Mucosa of rectum (tissue), 2 donors: ENCODE data around the gene FANCL.
"Not testable (repeated sequence)": the region's sequence is repeated elsewhere in the genome, so short reads cannot be mapped to it uniquely, and the experiment has no call there.

Source experiments
- H3K27ac ChIP-seq, 2 donors: one replicate each; pipeline ENCODE4 v1.7.0; 2013; ENCODE audit warnings: inconsistent platforms in 2 of 2, low read depth in 2 of 2, low read length in 2 of 2
- H3K27me3 ChIP-seq, 2 donors: one replicate each; pipeline ENCODE4 v1.7.0; 2013; ENCODE audit warnings: low read length in 2 of 2; ENCODE audit not compliant: control insufficient read depth in 2 of 2, insufficient read depth in 2 of 2
- H3K36me3 ChIP-seq, 2 donors: one replicate each; pipeline ENCODE4 v1.7.0; 2013; ENCODE audit warnings: low read length in 2 of 2; ENCODE audit not compliant: control insufficient read depth in 2 of 2, insufficient read depth in 2 of 2
- H3K4me1 ChIP-seq, 2 donors: one replicate each; pipeline ENCODE4 v1.7.0; 2013; ENCODE audit warnings: low read length in 2 of 2, mild to moderate bottlenecking in 1 of 2; ENCODE audit not compliant: control insufficient read depth in 2 of 2, insufficient read depth in 2 of 2
- H3K4me3 ChIP-seq, 2 donors: one replicate each; pipeline ENCODE4 v1.7.0; 2013; ENCODE audit warnings: low read length in 2 of 2
- H3K9ac ChIP-seq, 2 donors: one replicate each; pipeline ENCODE4 v1.7.0; 2013; ENCODE audit warnings: low read length in 2 of 2, low read depth in 1 of 2, mild to moderate bottlenecking in 1 of 2
- H3K9me3 ChIP-seq, 2 donors: one replicate each; pipeline ENCODE4 v1.7.0; 2013; ENCODE audit warnings: low read length in 2 of 2; ENCODE audit not compliant: control insufficient read depth in 2 of 2
- donor health status: healthy.
- donor health status: Normal muscosa, but diverticular disease.

Gene FANCL

DNA sequence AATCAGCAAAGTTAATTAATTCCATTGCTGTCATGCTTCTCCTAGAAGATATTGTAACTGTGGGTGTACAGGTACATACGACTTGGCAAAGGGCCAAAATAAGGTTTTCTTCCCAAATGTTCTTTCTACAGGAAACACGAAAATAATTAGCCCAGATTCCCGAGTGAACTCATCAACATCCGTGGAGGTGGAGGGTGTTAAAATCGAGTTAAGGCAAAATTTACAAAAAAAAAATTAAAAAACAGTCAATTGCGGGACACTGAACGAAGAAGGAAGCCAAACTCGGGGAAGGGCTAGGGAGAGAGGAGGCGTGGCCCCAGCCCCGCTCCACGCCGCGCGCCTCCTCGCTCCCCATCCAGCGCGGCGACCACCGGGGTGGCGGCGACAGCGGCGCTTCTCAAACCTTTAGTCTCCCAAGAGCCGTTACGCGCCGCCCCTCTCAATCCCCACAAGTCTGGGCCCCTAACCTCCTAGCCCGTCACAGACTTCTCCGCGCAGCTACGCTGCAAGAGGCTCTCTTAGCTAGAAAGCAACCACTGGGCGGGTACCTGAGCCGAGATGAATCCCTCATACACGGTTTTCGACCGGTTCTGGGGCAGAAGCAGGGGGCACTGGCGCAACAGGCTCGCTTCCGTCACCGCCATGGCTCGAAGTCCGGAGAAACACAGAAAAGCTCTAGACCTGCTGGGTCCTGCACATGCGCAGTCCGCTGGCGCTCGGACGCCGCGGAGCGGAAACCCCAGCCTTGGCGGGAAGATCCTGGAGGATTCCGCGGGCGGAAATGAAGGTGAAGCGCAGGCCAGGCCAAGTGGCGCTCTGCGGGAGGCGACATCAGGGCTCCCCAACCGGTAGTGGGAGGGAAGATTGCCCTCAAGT lies at the start of gene FANCL:
FANCL (minus strand) TSS at position 656 of the 876 bp plus-strand sequence; CDS start at position 644, 12 bp downstream.
- Histone ChIP-seq H3K36me3 (no peaks in the 10 kb centered on the region), H3K27me3 (no peaks in the 10 kb centered on the region), H3K27ac (peak within 1 kb of the TSS; percentile 74 to 82), H3K9ac (peak within 1 kb of the TSS; percentile 84 to 94), H3K9me3 (no peaks in the 10 kb centered on the region), H3K4me3 (peak within 1 kb of the TSS; percentile 93 to 95), H3K4me1 (peaks cover 3 to 5% of the 10 kb centered on the region in 2 donors)

DNA sequence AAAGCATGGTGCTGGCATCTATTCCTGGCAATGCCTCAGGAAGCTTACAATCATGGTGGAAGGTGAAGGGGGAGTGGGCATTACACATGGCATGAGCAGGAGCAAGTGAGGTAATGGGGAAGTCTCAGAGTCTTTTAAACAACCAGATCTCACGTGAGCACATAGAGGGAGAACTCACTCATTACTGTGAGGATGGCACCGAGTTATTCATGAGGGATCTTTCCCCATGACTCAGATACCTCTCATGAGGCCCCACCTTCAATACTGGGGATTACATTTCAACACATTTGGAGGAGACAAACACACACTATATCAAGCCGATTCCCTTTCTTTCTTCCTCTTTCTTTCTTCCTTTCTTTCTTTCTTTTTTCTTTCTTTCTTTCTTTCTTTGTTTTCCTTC lies 47.9 kb upstream of the FANCL start:
- H3K36me3 ChIP-seq, result no peaks in the 10 kb centered on the region
- H3K4me3 ChIP-seq, result no peak overlapping the region
- no peak overlapping the region for H3K9ac ChIP-seq
- no peaks in the 10 kb centered on the region for H3K27me3 ChIP-seq
- no peaks in the 10 kb centered on the region for H3K4me1 ChIP-seq
- no peak overlapping the region for H3K27ac ChIP-seq
- H3K9me3 ChIP-seq, result no peaks in the 10 kb centered on the region

GRCh38 chr2:58283931-58284330 lies 42.8 kb upstream of the FANCL start:
- H3K9me3 ChIP-seq, result no peaks in the 10 kb centered on the region
- H3K27ac ChIP-seq, result no peak overlapping the region
- no peak overlapping the region for H3K4me3 ChIP-seq
- H3K27me3 ChIP-seq, result no peaks in the 10 kb centered on the region
- no peak overlapping the region for H3K9ac ChIP-seq
- no peaks in the 10 kb centered on the region for H3K36me3 ChIP-seq
- no peaks in the 10 kb centered on the region for H3K4me1 ChIP-seq

- not testable (repeated sequence) for H3K27me3 ChIP-seq, H3K36me3 ChIP-seq, H3K27ac ChIP-seq, H3K9ac ChIP-seq, H3K9me3 ChIP-seq, H3K4me1 ChIP-seq, H3K4me3 ChIP-seq
These were observed 34.0 kb upstream of the FANCL start for GRCh38 chr2:58275144-58275543.

DNA sequence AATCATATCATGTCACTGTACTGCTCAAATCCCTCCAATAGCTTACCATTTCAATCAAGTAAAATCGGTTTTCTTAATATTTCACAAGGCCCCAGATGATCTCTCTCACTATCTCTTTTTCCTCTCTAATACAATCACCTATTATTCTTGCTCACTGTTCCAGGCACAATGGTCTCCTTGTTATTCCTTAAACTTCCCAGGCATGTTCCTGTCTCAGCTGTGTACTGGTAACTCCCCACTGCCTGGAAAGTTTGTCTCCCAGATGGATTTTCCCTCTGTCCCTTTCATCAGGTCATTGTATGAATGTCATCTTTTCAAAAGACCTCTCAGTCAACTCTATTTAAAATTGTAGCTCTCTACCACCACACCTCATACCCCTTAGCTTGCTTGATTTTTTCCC lies 30.7 kb upstream of the FANCL start:
- Histone ChIP-seq H3K36me3 (no peaks in the 10 kb centered on the region), H3K27me3 (no peaks in the 10 kb centered on the region), H3K4me1 (no peaks in the 10 kb centered on the region), H3K4me3 (no peak overlapping the region), H3K9me3 (no peaks in the 10 kb centered on the region), H3K27ac (no peak overlapping the region), H3K9ac (no peak overlapping the region)

DNA sequence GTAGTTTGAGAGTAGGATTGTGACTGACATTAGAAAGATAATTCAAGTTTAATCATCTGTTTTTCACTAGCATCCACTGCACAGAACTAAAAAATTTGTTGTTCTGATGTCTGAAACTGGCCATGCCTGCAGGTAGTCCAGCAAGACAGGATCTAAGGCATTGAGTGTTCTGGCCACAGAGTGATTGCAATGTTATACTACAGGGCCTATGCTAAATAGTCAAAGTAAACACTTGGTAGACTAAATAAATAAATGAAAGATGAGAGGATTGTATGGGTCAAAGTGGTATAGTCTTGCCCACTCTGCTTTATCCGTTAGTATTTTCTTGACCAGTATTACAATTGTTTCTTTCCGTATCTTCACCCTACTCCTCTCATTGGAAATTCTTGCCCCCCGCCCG lies 27.6 kb upstream of the FANCL start:
- Histone ChIP-seq H3K27me3 (no peaks in the 10 kb centered on the region), H3K9ac (no peak overlapping the region), H3K4me3 (no peak overlapping the region), H3K4me1 (no peaks in the 10 kb centered on the region), H3K27ac (no peak overlapping the region), H3K9me3 (no peaks in the 10 kb centered on the region), H3K36me3 (no peaks in the 10 kb centered on the region)

DNA sequence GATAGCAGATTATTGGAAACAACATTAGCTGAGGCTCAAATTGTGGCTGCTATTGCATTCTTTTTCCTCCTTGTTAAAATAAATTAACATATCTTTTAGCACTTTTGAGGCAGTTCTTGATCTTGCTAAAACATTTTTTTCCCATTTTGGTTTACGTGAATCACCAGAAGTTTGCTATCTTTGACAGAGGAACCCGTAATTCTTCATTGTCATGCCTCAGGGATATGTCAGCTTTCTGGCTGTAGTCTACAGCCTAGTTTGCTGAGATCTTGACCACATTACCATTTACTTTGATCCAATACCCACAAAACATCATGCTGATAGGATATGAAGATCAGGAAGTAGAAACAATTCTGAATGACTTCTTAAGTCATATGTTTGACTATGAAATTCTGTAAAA lies 25.1 kb upstream of the FANCL start:
- H3K9me3 ChIP-seq, result no peaks in the 10 kb centered on the region

DNA sequence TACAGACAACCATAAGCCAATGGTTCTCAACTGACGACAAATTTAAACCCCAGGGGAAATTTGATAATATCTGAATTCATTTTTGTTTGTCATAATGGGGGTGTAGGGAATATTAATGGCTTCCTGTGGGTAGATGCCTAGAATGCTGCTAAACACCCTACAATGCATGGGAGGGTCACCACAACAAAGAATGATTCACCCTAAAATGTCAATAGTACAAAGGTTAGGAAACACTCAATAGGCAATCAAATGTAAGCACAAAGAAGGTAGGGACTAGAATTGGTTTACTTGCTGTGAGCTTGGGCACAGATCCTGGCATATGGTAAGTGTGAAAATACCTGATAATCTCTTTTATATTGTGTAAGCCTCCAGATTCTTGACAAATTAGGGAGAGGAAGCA lies 20.1 kb upstream of the FANCL start:
- H3K4me1 ChIP-seq, result no peaks in the 10 kb centered on the region
- no peak overlapping the region for H3K9ac ChIP-seq
- H3K4me3 ChIP-seq, result no peak overlapping the region

More for the DNA sequence above, 25.1 kb upstream of the FANCL start:
- Histone ChIP-seq H3K27me3 (no peaks in the 10 kb centered on the region), H3K27ac (no peak overlapping the region), H3K4me1 (no peaks in the 10 kb centered on the region), H3K4me3 (no peak overlapping the region), H3K36me3 (no peaks in the 10 kb centered on the region), H3K9ac (no peak overlapping the region)

DNA sequence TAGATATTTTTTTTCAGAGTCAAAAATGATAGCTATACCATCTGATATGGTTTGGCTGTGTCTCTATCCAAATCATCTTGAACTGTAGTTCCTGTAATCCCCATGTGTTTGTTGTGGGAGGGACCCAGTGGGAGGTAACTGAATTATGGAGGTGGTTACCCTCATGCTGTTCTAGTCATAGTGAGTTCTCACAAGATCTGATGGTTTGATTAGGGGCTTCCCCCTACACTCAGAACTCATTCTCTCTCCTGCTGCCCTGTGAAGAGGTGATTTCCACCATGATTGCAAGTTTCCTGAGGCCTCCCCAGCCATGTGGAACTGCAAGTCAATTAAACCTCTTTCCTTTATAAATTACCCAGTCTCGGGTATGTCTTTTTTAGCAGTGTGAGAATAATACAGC lies 17.3 kb upstream of the FANCL start:
- H3K36me3 ChIP-seq, H3K4me3 ChIP-seq, H3K27me3 ChIP-seq, H3K27ac ChIP-seq, H3K9ac ChIP-seq, H3K9me3 ChIP-seq, H3K4me1 ChIP-seq: not testable (repeated sequence)

More for the DNA sequence above, 20.1 kb upstream of the FANCL start:
- H3K9me3 ChIP-seq, result no peaks in the 10 kb centered on the region
- H3K27ac ChIP-seq, result no peak overlapping the region
- H3K36me3 ChIP-seq, result no peaks in the 10 kb centered on the region
- H3K27me3 ChIP-seq, result no peaks in the 10 kb centered on the region

- not testable (repeated sequence) for H3K4me3 ChIP-seq, H3K9me3 ChIP-seq, H3K27me3 ChIP-seq, H3K9ac ChIP-seq, H3K36me3 ChIP-seq, H3K4me1 ChIP-seq, H3K27ac ChIP-seq
These were observed 10.4 kb upstream of the FANCL start for GRCh38 chr2:58251331-58252201.
